Activated naive CD4-positive, alpha-beta T cell treated with anti-CD3 and anti-CD28 coated beads, Interleukin-2, amount 50 U/mL, for 16 hours (primary cell): ENCODE measurements around the gene TBCA.
"Not testable (repeated sequence)": the region's sequence is repeated elsewhere in the genome, so short reads cannot be mapped to it uniquely, and the experiment has no call there.

Source experiments
- DNase-seq: peaks from one replicate; pipeline ENCODE4 v3.0.0-alpha.2; 2020

Gene TBCA

DNA sequence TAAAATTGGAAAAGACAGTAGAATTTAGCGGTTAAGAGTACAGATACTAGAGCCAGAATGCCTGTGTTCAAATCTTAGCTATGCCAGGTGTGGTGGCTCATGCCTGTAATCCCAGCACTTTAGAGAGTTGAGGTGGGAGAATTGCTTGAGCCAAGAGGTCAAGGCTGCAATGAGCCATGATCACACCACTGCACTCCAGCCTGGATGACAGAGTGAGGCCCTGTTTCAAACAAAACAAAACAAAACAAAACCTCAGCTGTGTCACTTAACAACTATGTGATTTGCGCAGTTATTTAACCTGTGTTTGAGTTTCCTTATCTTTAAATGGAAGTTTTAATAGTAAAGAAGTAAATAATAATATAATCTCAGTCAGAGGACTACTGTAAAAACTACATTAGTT, 68.3 kb downstream of the TBCA start:
- DNase-seq, result no peak

DNA sequence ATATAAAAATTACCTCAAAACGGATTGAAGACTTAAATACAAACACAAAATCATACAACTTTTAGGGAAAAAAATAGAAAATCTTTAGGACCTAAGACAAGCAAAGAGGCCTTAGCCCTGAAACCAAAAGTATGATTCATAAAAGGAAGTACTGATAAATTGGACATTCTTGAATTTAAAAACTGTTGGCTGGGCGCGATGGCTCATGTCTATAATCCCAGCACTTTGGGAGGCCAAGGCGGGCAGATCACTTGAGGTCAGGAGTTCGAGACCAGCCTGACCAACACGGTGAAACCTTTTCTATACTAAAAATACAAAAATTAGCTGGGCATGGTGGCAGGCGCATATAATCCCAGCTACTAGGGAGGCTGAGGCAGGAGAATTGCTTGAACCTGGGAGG, 76.6 kb downstream of the TBCA start:
- DNase-seq, result not testable (repeated sequence)

DNA sequence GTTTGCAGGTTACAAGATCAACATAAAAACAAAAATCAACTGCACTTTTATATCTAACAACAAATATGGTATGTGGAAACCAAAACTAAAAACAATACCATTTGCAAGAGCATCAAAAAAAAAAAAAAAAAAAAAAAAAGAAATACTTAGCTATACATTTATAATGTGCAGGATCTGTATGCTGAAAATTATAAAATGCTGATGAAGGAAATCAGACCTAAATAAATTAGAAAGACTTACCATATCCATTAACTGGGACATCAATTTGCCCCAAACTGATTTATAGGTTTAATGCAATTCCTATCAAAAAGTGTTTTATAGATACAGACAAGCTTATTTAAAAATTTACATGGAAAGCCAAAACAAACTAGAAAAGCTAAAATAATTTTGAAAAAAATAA, 77.2 kb downstream of the TBCA start:
- DNase-seq, result no peak

- no peak for DNase-seq
Measured at GRCh38 chr5:77697692-77698091, 78.4 kb downstream of the TBCA start.

DNA sequence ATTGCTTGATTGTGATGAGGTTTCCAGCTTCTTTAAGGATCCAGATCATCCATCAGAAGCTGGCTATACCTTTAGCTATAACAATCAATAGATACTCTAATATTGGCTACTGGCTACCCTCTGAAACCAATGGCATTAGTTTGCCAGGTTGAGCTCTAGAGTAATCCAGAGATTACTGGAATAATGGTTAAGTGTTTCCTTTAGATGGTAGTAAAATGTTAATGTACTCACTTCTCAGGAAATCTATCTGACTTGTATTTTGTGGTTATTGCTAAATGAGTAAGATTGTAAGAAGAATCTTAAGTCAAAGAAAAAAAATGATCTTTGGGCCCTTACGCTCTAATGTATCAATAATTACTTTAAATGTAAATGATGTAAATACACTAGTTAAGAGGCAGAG, 80.0 kb downstream of the TBCA start:
- no peak for DNase-seq

GRCh38 chr5:77693913-77694312, 82.2 kb downstream of the TBCA start:
- DNase-seq, result no peak

GRCh38 chr5:77683171-77683732, 92.9 kb downstream of the TBCA start:
- no peak for DNase-seq

DNA sequence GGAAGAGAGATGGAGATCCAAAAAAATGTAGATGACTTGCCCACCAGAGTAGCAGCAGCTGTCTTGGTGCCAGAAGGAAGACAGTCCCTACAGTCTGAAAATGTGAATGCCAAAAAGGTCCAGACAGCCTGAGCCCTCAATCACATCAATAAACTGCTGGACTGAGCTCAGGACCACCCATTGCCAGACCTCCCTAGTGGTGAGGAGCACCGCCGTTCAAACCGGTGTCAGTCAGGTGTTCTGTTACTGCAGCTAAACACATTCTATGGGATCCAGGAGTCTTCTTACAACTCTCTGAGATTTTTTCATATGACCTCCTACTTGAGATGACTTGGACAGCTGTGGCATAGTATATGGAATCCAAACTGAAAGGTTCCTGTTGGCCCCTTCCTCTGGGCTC, 105.6 kb downstream of the TBCA start:
- DNase-seq, result no peak

DNA sequence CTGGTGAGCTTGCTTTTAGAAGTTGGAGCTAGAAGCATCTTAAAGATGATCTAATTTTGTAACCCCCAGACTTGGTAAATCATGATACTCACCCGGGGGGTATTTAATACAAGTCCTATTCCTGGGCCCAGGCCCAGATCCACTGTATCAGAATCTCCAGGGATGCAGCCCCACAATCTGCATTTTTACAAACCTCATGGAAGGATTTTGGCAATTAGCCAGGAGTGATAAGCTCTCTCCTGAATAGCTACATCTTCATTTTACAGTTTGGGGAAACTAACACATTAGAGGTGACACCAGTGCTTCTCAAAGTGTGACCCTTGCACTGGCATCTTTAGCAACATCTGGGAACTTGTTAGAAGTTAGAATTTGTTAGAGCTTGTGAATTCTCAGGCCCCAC, 106.5 kb downstream of the TBCA start:
- DNase-seq, result no peak

GRCh38 chr5:77663090-77663863, 112.9 kb downstream of the TBCA start:
- DNase-seq, result no peak

GRCh38 chr5:77662635-77663034, 113.5 kb downstream of the TBCA start:
- DNase-seq, result no peak

- DNase-seq, result no peak
Measured at GRCh38 chr5:77658662-77659061, 117.5 kb downstream of the TBCA start.

DNA sequence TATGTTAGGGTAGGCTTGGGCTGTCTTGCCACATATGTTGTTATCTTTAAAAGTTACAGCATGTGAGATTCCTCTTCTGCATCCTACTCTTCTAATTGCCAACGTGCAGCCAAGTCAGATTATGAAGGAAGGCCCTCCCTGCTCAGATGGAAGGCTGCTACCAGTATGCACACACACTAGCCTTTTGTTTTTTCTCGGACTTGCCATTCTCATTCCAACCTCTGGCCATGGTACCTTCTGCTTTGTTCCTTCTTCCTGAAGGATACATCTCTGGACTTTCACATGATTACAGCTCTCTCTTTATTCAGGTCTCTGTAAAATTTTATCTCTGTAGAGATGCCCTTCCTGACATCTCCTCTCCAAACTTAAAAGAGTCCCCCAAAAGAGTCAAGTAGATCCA, 124.8 kb downstream of the TBCA start:
- DNase-seq, result no peak

GRCh38 chr5:77650686-77651085, 125.5 kb downstream of the TBCA start:
- no peak for DNase-seq

DNA sequence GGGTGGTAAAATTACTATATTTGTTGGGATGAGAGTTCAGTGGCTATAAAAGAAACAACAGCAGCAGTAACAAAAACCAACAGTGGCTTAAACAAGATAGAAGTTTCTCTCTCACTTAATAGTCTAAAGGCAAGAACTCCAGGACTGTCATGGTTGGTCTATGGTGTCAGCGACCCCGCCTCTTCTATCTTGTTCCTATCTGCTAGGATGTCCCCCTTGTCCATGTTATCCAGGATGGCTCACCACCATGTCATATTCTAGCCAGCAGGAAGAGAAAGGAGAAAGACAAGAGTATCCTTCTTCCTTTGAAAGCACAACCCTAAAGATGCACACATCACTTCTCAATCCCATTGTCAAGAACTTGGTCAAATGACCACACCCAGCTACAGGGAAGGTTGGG, 126.4 kb downstream of the TBCA start:
- DNase-seq, result no peak

DNA sequence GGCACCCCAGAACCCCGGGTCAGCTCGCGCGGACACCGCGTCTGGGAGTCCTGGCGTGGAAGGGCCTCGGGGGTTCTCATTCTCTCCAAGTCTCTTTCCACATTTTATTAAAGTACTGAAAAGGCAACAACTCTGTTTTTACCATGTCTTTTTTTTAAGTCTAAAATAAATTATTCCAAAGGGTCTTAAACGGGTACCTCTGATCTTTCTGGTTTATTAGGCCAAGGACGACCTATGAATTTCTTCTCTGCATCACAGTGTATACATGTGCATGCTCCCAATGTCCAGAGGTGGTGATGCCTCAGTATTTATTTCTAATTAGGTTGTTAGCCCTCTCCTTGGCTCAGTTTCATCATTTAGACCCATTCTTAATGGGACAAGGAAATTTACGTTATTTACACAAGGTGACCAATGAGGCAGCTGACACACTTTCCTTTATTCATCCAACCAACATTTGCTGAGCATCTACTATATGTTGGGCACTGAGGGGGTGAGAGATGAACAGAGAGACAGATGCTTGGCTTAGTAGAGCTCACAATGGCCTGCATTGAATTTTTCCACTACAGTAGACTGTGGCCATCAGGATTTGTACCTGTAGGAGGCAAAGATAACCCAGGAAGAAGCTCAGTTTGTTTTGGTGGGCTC, 130.0 kb downstream of the TBCA start:
- DNase-seq, result no peak

DNA sequence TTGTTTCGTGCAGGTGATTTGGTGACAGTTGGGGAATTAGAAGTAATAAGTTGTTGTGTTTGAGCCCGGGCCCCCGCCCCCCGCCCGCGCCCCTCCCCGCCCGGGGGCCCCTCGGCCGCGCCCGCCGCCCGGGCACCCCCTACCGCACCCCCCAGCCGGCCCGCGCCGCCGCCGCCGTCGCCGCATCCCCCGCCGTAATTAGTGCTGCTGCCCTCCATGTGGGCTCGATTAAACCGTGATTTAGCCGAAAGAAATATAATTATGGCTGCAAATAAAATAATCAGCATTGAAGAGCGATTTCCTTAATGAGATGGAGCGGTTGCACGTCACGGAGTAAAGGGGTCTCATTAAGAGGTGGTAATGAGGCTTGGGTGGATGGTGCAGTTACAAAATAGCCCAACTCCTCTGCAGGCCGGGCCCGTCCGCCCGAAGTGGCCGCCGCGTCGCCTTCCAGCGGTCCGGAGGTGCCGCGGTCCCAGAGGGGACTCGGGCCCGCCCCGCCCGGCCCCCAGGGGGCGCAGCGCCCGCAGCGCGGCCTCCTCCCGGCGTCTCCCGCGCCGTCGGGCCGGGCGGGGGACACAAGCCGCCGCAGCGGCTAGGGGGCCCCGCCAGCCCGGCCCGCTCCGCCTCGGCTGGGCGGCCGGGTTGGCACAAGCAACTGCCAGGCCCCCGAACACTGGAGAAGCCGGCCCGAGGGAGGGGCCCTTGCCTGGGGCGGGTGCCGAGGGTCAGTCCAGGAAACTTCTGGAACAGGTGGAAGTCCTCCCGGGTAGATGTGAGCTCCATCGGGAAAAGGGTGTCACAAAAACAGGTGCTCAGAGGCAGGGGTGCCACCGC, 130.8 kb downstream of the TBCA start:
- peak; percentile 51 for DNase-seq

DNA sequence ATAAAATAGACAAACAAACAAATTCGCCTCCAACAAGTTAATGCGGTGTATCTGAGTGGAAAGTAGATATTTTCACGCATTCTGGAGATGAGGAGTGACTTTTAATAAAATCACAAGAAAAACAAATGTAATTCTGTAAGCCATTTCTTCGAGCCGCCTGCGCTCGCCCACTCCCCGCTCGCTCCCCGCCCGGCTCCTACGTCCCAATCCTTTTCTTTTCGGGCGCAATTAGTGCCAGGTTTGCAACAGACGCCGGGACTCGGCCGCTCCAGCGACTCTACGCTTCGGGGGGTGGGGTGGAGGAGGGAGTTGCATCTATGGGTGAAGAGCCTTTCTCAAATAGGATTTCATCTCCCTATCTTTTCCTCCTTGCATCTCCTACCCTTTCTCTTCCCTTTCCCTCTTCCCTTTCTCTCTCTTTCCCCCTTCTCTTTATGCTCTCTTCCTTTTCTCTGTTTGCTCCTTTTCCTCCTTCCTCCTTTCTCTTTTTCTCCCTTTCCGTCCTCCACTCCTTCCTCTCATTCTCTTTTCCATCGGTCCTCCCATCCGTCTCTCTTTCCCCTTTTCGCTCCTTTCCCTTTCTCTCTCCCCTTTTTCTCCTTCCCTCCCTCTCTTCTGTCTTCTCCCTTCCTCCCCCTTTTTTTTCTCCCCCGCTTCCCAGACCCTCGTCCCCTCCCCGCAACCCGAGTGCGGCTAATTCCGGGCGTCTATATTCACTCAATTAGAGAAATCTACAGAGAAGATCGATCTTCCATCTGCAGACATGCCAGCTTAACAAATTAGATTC, 131.6 kb downstream of the TBCA start:
- DNase-seq, result no peak

DNA sequence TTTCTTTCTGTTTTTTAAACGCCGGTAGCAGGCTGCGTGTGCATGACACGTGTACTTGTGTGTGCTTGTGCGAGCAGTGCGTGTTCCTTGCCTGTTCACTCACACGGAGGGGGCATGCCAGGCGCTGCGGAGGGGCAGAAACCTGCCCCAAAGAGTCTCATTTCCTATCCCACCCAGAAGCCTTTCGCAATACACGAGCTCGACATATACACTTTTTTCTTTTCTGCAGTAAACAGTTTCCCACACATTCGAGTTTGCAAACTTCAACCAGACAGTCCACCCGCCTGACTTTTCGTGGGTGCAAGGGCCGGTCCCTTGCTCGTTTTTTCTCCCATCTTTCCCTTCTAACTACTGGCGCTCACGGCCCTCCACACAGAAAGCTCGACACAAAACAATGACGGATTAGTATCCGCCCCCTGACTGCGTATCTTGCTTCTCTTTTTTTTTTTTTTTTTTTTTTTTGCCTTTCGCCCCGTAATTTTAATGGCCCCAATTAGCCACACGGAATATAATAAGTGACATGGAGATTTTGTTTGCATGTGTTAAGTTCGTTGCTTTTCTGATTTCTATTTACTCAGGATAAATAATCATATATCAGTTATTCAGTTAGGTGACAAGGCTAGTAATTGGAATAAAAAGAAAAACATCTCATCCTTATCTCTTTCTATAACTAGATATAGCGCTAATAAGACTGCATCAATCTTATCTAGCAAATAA, 132.3 kb downstream of the TBCA start:
- DNase-seq, result no peak

DNA sequence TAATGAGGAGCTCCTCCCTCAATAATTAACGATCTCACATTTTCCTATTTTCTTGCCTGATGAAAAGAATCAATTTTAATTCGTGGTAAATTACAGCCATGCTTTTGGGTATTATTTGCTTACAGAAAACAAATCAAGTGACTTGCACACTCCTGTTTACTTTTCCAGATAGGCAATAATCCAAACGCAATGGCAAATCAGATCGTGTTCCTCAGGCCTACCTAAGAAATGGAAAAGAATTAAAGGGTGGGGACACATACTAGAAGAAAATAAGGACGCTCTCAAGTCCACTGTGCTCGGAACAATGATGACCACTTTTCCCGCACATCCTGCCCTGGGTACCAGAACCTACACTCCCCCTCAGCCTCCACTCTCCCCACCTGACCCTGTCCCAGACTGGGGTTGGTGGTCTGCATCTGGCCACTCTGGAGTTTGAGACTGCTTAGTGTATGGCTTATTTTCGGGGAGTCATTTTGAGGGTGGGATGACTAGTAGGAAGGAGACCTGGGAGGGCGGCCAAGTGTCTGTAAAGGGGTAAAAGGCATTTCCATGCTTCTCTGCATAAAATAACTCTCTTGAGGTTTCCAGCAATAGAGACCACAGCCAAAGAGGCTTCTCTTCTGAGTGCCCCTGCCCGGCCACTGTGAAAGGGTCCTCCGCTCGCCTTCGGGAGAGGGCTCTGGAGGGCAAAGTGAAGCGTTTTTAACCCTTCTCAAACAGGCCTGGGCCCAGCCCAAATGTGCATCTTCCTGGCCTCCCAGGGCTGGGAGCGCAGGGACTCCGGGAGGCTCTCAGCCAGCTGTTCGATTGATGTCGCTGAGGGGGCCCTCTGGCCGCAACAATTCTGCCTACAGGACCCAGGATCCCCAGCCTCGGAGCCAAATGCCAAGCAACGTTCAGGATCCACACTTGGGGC, 133.1 kb downstream of the TBCA start:
- no peak for DNase-seq
